SKM-1 (cell line): ENCODE data around the gene AOAH.
"Not testable (repeated sequence)": the region's sequence is repeated elsewhere in the genome, so short reads cannot be mapped to it uniquely, and the experiment has no call there.

Source experiments
- DNase-seq: peaks from one replicate; lab custom pipeline; 2025; ENCODE audit not compliant: unreplicated experiment; lab: John Stamatoyannopoulos, UW

AOAH gene

GRCh38 chr7:36474283-36475010 is 249.8 kb downstream of the AOAH start:
- no peak for DNase-seq

GRCh38 chr7:36473454-36474282 is 250.6 kb downstream of the AOAH start:
- no peak for DNase-seq

GRCh38 chr7:36472141-36472729 is 252.1 kb downstream of the AOAH start:
- DNase-seq = no peak

- no peak for DNase-seq
These were observed 255.1 kb downstream of the AOAH start for GRCh38 chr7:36469236-36469635.

GRCh38 chr7:36468370-36469101 is 255.8 kb downstream of the AOAH start:
- DNase-seq = no peak

GRCh38 chr7:36466001-36466400 is 258.3 kb downstream of the AOAH start:
- not testable (repeated sequence) for DNase-seq

GRCh38 chr7:36464271-36464670 is 260.0 kb downstream of the AOAH start:
- no peak for DNase-seq
